HCT116 (cell line): Measurements from ENCODE around the gene CDK4. TPM values are rescaled to one million over a fixed set of nuclear protein-coding genes. Genes with fewer than 3 reads are reported as not detected.

ENCODE experiments used
- ATAC-seq: fragments of 200-7000 bp; cut with Tn5 transposase; 2 replicates; pipeline ENCODE4 v1.9.1; 2020; ENCODE audit warnings: mild to moderate bottlenecking, moderate library complexity
- BruUV-seq: library from RNA; stranded (reverse); fragments of 400-500 nt; replicated peaks from 2 replicates; lab custom pipeline; 2021; lab: Mats Ljungman, UMichigan
- CTCF ChIA-PET: fragments of 300-600 bp; sonication (Branson Sonifier 250); formaldehyde crosslinking; loops from one replicate; lab custom pipeline; 2021; ENCODE audit warnings: antibody characterized with exemption; lab: Charles Lee
- POLR2A ChIA-PET: fragments of 300-600, 350-600 bp; sonication (Branson Sonifier 250); formaldehyde crosslinking; loops from one replicate; lab custom pipeline; 2021; ENCODE audit warnings: antibody characterized with exemption; lab: Charles Lee
- RAD21 ChIA-PET, 2 experiments: fragments of 300-600 bp; sonication (Branson Sonifier 250); formaldehyde crosslinking; loops; one replicate each; lab custom pipeline; 2023; ENCODE audit warnings: low total read pairs in 2 of 2; ENCODE audit not compliant: uncharacterized antibody in 2 of 2, unreplicated experiment in 2 of 2, low non-redundant PET in 1 of 2; lab: Charles Lee
- DNase-seq: peaks from one replicate; pipeline ENCODE4 v3.0.0-alpha.2; 2010; ENCODE audit warnings: low read depth, low spot score
- H2AFZ ChIP-seq: fragments of 200-600 bp; shearing (Covaris generic), sonication (generic); 2 replicates; pipeline ENCODE4 v1.6.1; 2017; ENCODE audit warnings: low read depth, mixed run types, mixed read lengths, antibody characterized with exemption, low read length; ENCODE audit not compliant: poor library complexity, severe bottlenecking
- H3K27ac ChIP-seq: 2 replicates; pipeline ENCODE4 v1.5.1; 2012; ENCODE audit warnings: low read depth, low read length
- H3K27me3 ChIP-seq: fragments of 200-600 bp; sonication (generic); 2 replicates; pipeline ENCODE4 v1.6.1; 2016; ENCODE audit warnings: mixed run types, low read length, mixed read lengths; ENCODE audit not compliant: insufficient read depth
- H3K36me3 ChIP-seq, 2 experiments: fragments of 200-500 bp in 1 of 2; fragments of 200-600 bp in 1 of 2; sonication (Bioruptor generic) in 1 of 2; sonication (generic) in 1 of 2; 2 replicates each; pipeline versions ENCODE4 v1.5.1 to v1.6.1; 2014 to 2016; ENCODE audit warnings: low read length in 2 of 2, inconsistent platforms in 1 of 2, mixed read lengths in 1 of 2, mixed run types in 1 of 2; ENCODE audit not compliant: insufficient read depth in 2 of 2, control insufficient read depth in 1 of 2
- H3K4me1 ChIP-seq, 2 experiments: fragments of 200-600 bp in 1 of 2; sonication (generic) in 1 of 2; 2 replicates each; pipeline versions ENCODE4 v1.5.1 to v1.6.1; 2012 to 2017; ENCODE audit warnings: low read length in 2 of 2, inconsistent platforms in 1 of 2, mild to moderate bottlenecking in 1 of 2, mixed read lengths in 1 of 2, mixed run types in 1 of 2, moderate library complexity in 1 of 2; ENCODE audit not compliant: insufficient read depth in 2 of 2, control insufficient read depth in 1 of 2
- H3K4me2 ChIP-seq: fragments of 200-600 bp; sonication (generic); 2 replicates; pipeline ENCODE4 v1.6.1; 2017; ENCODE audit warnings: mixed run types, low read length, mixed read lengths
- H3K4me3 ChIP-seq, 2 experiments: fragments of 200-600 bp in 1 of 2; sonication (generic) in 1 of 2; replicated peaks in 1 of 2; 2 replicates each; pipeline ENCODE4 v1.5.1; 2011 to 2016; ENCODE audit warnings: low read length in 2 of 2, control low read depth in 1 of 2, low read depth in 1 of 2, mild to moderate bottlenecking in 1 of 2, mixed read lengths in 1 of 2, mixed run types in 1 of 2
- H3K79me2 ChIP-seq: fragments of 200-600 bp; sonication (generic); 2 replicates; pipeline ENCODE4 v1.6.1; 2017; ENCODE audit warnings: mild to moderate bottlenecking, mixed run types, low read length, moderate library complexity, mixed read lengths; ENCODE audit not compliant: insufficient read depth
- H3K9ac ChIP-seq: fragments of 200-600 bp; sonication (generic); 2 replicates; pipeline ENCODE4 v1.6.1; 2016; ENCODE audit warnings: low read length, mixed read lengths
- H3K9me2 ChIP-seq: fragments of 200-600 bp; sonication (generic), shearing (Covaris generic); 2 replicates; pipeline ENCODE4 v1.6.1; 2017; ENCODE audit warnings: mixed run types, mild to moderate bottlenecking, moderate library complexity; ENCODE audit not compliant: insufficient read depth
- H3K9me3 ChIP-seq, 2 experiments: fragments of 200-500 bp in 1 of 2; fragments of 200-600 bp in 1 of 2; sonication (Bioruptor generic) in 1 of 2; sonication (generic) in 1 of 2; 2 replicates each; pipeline ENCODE4 v1.6.1; 2014 to 2017; ENCODE audit warnings: low read length in 2 of 2, mixed read lengths in 2 of 2, inconsistent platforms in 1 of 2, low read depth in 1 of 2, mild to moderate bottlenecking in 1 of 2, mixed run types in 1 of 2, moderate library complexity in 1 of 2; ENCODE audit not compliant: control insufficient read depth in 1 of 2, insufficient read depth in 1 of 2
- H4K20me1 ChIP-seq: fragments of 200-600 bp; sonication (generic), shearing (Covaris generic); 2 replicates; pipeline ENCODE4 v1.6.1; 2017; ENCODE audit warnings: mixed run types, mild to moderate bottlenecking, moderate library complexity; ENCODE audit not compliant: insufficient read depth
- CBX3 ChIP-seq: IDR thresholded peaks from 2 replicates; pipeline ENCODE4 v1.6.1; 2012; ENCODE audit warnings: low read depth
- CEBPB ChIP-seq: IDR thresholded peaks from 2 replicates; pipeline ENCODE4 v1.6.1; 2012; ENCODE audit warnings: low read depth
- CTCF ChIP-seq, 3 experiments: fragments of 200-600 bp in 1 of 3; sonication (generic) in 1 of 3; IDR thresholded peaks in 2 of 3; conservative IDR thresholded peaks in 1 of 3; 2 replicates each; pipeline ENCODE4 v1.5.1; 2012 to 2017; ENCODE audit warnings: low read depth in 2 of 3, low read length in 2 of 3, antibody characterized with exemption in 1 of 3, borderline replicate concordance in 1 of 3, control low read depth in 1 of 3, mild to moderate bottlenecking in 1 of 3, mixed read lengths in 1 of 3, mixed run types in 1 of 3, moderate library complexity in 1 of 3; ENCODE audit not compliant: insufficient read depth in 1 of 3
- ELF1 ChIP-seq: IDR thresholded peaks from 2 replicates; pipeline ENCODE4 v1.6.1; 2012; ENCODE audit warnings: low read depth, borderline replicate concordance
- EZH2 ChIP-seq: fragments of 200-600 bp; sonication (generic); IDR thresholded peaks from 2 replicates; pipeline ENCODE4 v1.6.1; 2017; ENCODE audit warnings: antibody characterized with exemption, mixed run types
- EZH2phosphoT487 ChIP-seq: fragments of 200-600 bp; IDR thresholded peaks from 2 replicates; pipeline ENCODE4 v1.6.1; 2018; ENCODE audit warnings: antibody characterized with exemption, borderline replicate concordance
- JUND ChIP-seq: IDR thresholded peaks from 2 replicates; pipeline ENCODE4 v1.6.1; 2012
- POLR2A ChIP-seq: IDR thresholded peaks from 2 replicates; pipeline ENCODE4 v1.7.0; 2011; ENCODE audit warnings: borderline replicate concordance; ENCODE audit not compliant: insufficient read depth, insufficient read length; ENCODE audit errors: extremely low read depth
- POLR2AphosphoS5 ChIP-seq: IDR thresholded peaks from 2 replicates; pipeline ENCODE4 v1.6.1; 2011; ENCODE audit warnings: mild to moderate bottlenecking, low read depth, low read length, moderate library complexity
- RAD21 ChIP-seq: IDR thresholded peaks from 2 replicates; pipeline ENCODE4 v1.6.1; 2012; ENCODE audit warnings: low read depth, mild to moderate bottlenecking
- REST ChIP-seq: IDR thresholded peaks from 2 replicates; pipeline ENCODE4 v1.6.1; 2012; ENCODE audit warnings: low read depth
- SP1 ChIP-seq: IDR thresholded peaks from 2 replicates; pipeline ENCODE4 v1.6.1; 2012; ENCODE audit warnings: low read depth
- SRF ChIP-seq: IDR thresholded peaks from 2 replicates; pipeline ENCODE4 v1.6.1; 2012; ENCODE audit warnings: low read depth
- ZBTB33 ChIP-seq: IDR thresholded peaks from 2 replicates; pipeline ENCODE4 v1.6.1; 2011; ENCODE audit warnings: mild to moderate bottlenecking, low read length, moderate library complexity; ENCODE audit not compliant: insufficient replicate concordance; ENCODE audit errors: extremely low read depth
- ZFX ChIP-seq: fragments of 450-650 bp; IDR thresholded peaks from 2 replicates; pipeline ENCODE4 v1.6.1; 2017
- intact Hi-C: fragments of 100-400 bp; cut with micrococcal nuclease; formaldehyde crosslinking; loops from 2 replicates; pipeline ENCODE4 v1.10.0; 2022
- total RNA-seq: library from RNA; stranded (reverse); gene quantifications from one replicate; pipeline ENCODE4 v1.2.1, GENCODE V29; 2021; ENCODE audit not compliant: unreplicated experiment
- TF ChIP-seq, protein P1 (sequence below): IDR thresholded peaks from 2 replicates; pipeline ENCODE4 v1.6.1; 2012

Gene CDK4
- total RNA-seq, 1 experiment from 2014 or later = 206 TPM

DNA sequence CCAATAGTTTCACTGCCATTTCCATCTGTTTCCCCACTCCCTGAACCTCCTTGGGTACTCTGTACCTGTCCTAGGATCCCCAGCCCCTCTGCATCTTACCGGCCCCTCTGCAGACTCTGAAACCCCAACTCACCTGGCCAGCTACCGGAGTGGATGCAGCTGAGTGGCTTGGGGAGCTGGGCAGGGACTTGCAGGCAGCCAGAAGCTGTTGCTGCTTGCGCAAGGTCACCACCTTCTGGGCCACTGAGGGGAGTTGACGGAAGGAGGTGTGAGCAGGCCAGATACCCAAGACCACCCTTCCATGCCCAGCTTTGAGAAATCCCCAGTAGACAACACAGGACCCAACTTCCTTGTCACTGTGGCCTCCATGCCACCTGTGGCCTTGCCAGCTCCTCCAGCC is 19.8 kb downstream of the CDK4 start (continued):
- TF ChIP-seq REST = no peak
- TF ChIP-seq ZFX = no peak
- no peak for TF ChIP-seq SRF
- TF ChIP-seq SP1 = no peak
- TF ChIP-seq, protein P1, sequence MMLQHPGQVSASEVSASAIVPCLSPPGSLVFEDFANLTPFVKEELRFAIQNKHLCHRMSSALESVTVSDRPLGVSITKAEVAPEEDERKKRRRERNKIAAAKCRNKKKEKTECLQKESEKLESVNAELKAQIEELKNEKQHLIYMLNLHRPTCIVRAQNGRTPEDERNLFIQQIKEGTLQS = no peak
- TF ChIP-seq EZH2 = no peak
- no peak for TF ChIP-seq CBX3
- TF ChIP-seq POLR2AphosphoS5 = no peak
- no peak for TF ChIP-seq CEBPB
- no peak for TF ChIP-seq POLR2A

DNA sequence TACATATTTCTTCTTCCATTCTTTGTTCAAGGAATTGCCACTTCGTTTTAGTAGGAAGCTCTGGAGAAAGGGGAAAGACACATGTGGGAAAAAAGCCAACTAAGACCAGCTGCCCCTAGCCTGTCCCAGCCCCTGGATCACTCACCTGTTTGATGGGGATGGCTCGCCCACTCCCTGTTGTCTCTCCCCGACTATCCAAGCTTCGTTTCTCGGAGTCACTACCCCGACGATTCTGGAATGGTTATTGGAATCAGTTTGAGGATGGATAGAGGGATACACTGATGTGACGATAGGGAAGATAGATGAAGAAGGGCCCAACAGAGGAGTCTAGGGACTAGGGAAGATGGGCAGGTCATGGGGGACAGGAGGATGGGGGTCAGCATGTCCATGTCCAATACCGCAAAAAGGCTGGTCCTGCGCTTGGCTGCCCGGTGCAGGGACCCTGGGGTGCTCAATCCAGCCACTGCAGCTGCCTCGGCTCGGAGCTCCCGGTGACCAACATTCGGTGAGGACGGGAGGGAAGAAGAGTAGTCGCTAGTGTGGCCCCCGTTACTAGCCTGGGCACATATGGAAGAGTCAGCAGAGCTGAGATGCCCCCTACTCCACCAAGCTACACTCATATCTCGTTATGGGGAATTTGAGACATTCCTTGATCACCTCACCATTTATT is 20.6 kb downstream of the CDK4 start:
- H3K9me2 ChIP-seq = no peaks in the 10 kb centered on the region
- no peak for ATAC-seq
- RAD21 ChIA-PET = no interaction called here
- H3K9ac ChIP-seq = no peak overlapping the region
- H4K20me1 ChIP-seq = no peaks in the 10 kb centered on the region
- TF ChIP-seq ZBTB33 (no peak), CTCF (IDR thresholded peaks at IDR 0.05 in 2 of 3, conservative IDR thresholded peaks at IDR 0.05 in 1 of 3; ENCODE audit: borderline replicate concordance in 1 of 3, insufficient read depth in 1 of 3, low read depth in 2 of 3, low read length in 2 of 3) (no peak), CBX3 (no peak), EZH2phosphoT487 (no peak), RAD21 (no peak), EZH2 (no peak), ELF1 (no peak), JUND (no peak), POLR2A (no peak)
- no peaks in the 10 kb centered on the region for H3K27me3 ChIP-seq
- no peaks in the 10 kb centered on the region for H3K79me2 ChIP-seq
- H3K36me3 ChIP-seq = peaks cover 4 to 15% of the 10 kb centered on the region in 2 experiments; a peak in 3 of 4 replicates
- H3K9me3 ChIP-seq = no peaks in the 10 kb centered on the region
- peaks cover 4 to 9% of the 10 kb centered on the region in 2 experiments; a peak in 3 of 4 replicates for H3K4me1 ChIP-seq
- CTCF ChIA-PET = no interaction called here
- intact Hi-C loops = no loop called here
- no peak overlapping the region for H3K4me2 ChIP-seq
- no peak for DNase-seq
- no peak overlapping the region for H3K4me3 ChIP-seq
- POLR2A ChIA-PET = no interaction called here
- BruUV-seq = no TSS peak
- no peak overlapping the region for H3K27ac ChIP-seq
- no peak overlapping the region for H2AFZ ChIP-seq
